K562 (cell line): ENCODE measurements around the gene TCF3. TPM values are rescaled to one million over a fixed set of nuclear protein-coding genes. Genes with fewer than 3 reads are reported as not detected.

Source experiments
- ATAC-seq: fragments of 200-7000 bp; cut with Tn5 transposase; 3 replicates; pipeline ENCODE4 v1.9.1; 2020; ENCODE audit warnings: moderate library complexity
- BruUV-seq: library from RNA; stranded (reverse); fragments of 400-500 nt; replicated peaks from 2 replicates; lab custom pipeline; 2021; lab: Mats Ljungman, UMichigan
- CTCF ChIA-PET: fragments of 300-600 bp; formaldehyde crosslinking; extraction: SDS; loops from one replicate; lab custom pipeline; 2021; ENCODE audit warnings: low intra/inter-chr PET ratio; lab: Yijun Ruan, JAX
- POLR2A ChIA-PET: fragments of 300-600, 350-650 bp; sonication (Branson Sonifier 250); formaldehyde crosslinking; extraction: SDS; loops from one replicate; lab custom pipeline; 2021; ENCODE audit warnings: antibody characterized with exemption, inconsistent platforms; lab: Yijun Ruan, JAX
- DNase-seq, 4 experiments: peaks; one replicate each; pipeline versions ENCODE4 v3.0.0 to v3.0.0-alpha.2; 2011 to 2018; ENCODE audit warnings: low spot score in 3 of 4, mixed read lengths in 3 of 4; ENCODE audit errors: extremely low read depth in 1 of 4
- FAIRE-seq: peaks from 2 replicates; lab custom pipeline; 2011; peaks lifted over from hg19 to GRCh38; lab: Jason Lieb, UNC
- H2AFZ ChIP-seq: 2 replicates; pipeline ENCODE4 v1.6.0; 2011; ENCODE audit warnings: low read depth, low read length, control low read depth, inconsistent platforms
- H3K27ac ChIP-seq: fragments of 200-600 bp; 3 replicates; pipeline ENCODE4 v1.8.0; 2011; ENCODE audit warnings: low read depth, mild to moderate bottlenecking, control low read depth, inconsistent platforms, low read length, moderate library complexity, mixed read lengths; ENCODE audit errors: extremely low read depth
- H3K27me3 ChIP-seq, 2 experiments: fragments of 300-600 bp in 1 of 2; 2 replicates in 1 of 2; 3 replicates in 1 of 2; pipeline versions ENCODE4 v1.6.0 to v1.8.0; 2011; ENCODE audit warnings: inconsistent platforms in 2 of 2, low read length in 2 of 2, mild to moderate bottlenecking in 1 of 2, mixed read lengths in 1 of 2, moderate library complexity in 1 of 2; ENCODE audit not compliant: control insufficient read depth in 2 of 2, insufficient read depth in 2 of 2
- H3K36me3 ChIP-seq: fragments of 300-600 bp; 3 replicates; pipeline ENCODE4 v1.8.0; 2011; ENCODE audit warnings: mild to moderate bottlenecking, low read length, inconsistent platforms; ENCODE audit not compliant: control insufficient read depth, insufficient read depth
- H3K4me1 ChIP-seq, 2 experiments: fragments of 200-600 bp in 1 of 2; replicated peaks in 1 of 2; 2 replicates in 1 of 2; 3 replicates in 1 of 2; pipeline versions ENCODE4 v1.5.1 to v1.8.0; 2011; ENCODE audit warnings: inconsistent platforms in 2 of 2, low read length in 2 of 2, mild to moderate bottlenecking in 1 of 2, mixed read lengths in 1 of 2, moderate library complexity in 1 of 2; ENCODE audit not compliant: control insufficient read depth in 2 of 2, insufficient read depth in 2 of 2
- H3K4me2 ChIP-seq: 2 replicates; pipeline ENCODE4 v1.6.1; 2011; ENCODE audit warnings: low read length, control low read depth, inconsistent platforms, mixed read lengths; ENCODE audit not compliant: insufficient read depth
- H3K4me3 ChIP-seq: fragments of 200-600 bp; sonication (generic), shearing (Covaris generic); 2 replicates; pipeline ENCODE4 v1.5.1; 2016; ENCODE audit warnings: control low read depth, inconsistent platforms
- H3K79me2 ChIP-seq: fragments of 200-600 bp; 3 replicates; pipeline ENCODE4 v1.8.0; 2011; ENCODE audit warnings: low read length, inconsistent platforms; ENCODE audit not compliant: control insufficient read depth, insufficient read depth
- H3K9ac ChIP-seq, 2 experiments: 2 replicates each; pipeline versions ENCODE4 v1.6.0 to v1.6.1; 2011; ENCODE audit warnings: low read depth in 2 of 2, low read length in 2 of 2, control low read depth in 1 of 2, inconsistent platforms in 1 of 2, mild to moderate bottlenecking in 1 of 2, mixed read lengths in 1 of 2; ENCODE audit not compliant: insufficient read depth in 1 of 2
- H3K9me1 ChIP-seq: one replicate; pipeline ENCODE4 v1.6.0; 2011; ENCODE audit warnings: inconsistent platforms, mild to moderate bottlenecking, low read length, moderate library complexity; ENCODE audit not compliant: control insufficient read depth, insufficient read depth
- H3K9me3 ChIP-seq: replicated peaks from 2 replicates; pipeline ENCODE4 v1.5.1; 2011; ENCODE audit warnings: low read depth, low read length, inconsistent platforms; ENCODE audit not compliant: control insufficient read depth, insufficient read depth
- H4K20me1 ChIP-seq: replicated peaks from 2 replicates; pipeline ENCODE4 v1.6.1; 2011; ENCODE audit warnings: low read length, inconsistent platforms, mixed read lengths; ENCODE audit not compliant: control insufficient read depth, insufficient read depth
- FOXK1 ChIP-seq: sonication (generic); formaldehyde crosslinking; IDR thresholded peaks from 2 replicates; pipeline ENCODE4 v1.8.0; 2022; ENCODE audit warnings: missing genetic modification reagents, mild to moderate bottlenecking, borderline replicate concordance
- STAT5A ChIP-seq: IDR thresholded peaks from 2 replicates; pipeline ENCODE4 v1.6.1; 2012; ENCODE audit warnings: low read length, inconsistent platforms, borderline replicate concordance
- ZNF165 ChIP-seq: fragments of 250-450 bp; sonication (Bioruptor Pico); IDR thresholded peaks from 2 replicates; pipeline ENCODE4 v1.4.0; 2020; ENCODE audit warnings: borderline replicate concordance
- ZNF57 ChIP-seq: fragments of 450-650 bp; formaldehyde crosslinking; IDR thresholded peaks from 2 replicates; pipeline ENCODE4 v1.4.0; 2020; ENCODE audit warnings: mild to moderate bottlenecking, moderate library complexity
- ZZZ3 ChIP-seq: fragments of 450-650 bp; IDR thresholded peaks from 2 replicates; pipeline ENCODE4 v1.6.1; 2016; ENCODE audit warnings: antibody characterized with exemption, mild to moderate bottlenecking, moderate library complexity
- WGBS: fragments of 100-300 bp; shearing (Covaris generic); methylation state at CpG from one replicate; pipeline ENCODE4 v1.1.6; 2016; ENCODE audit warnings: low coverage, mixed read lengths; ENCODE audit not compliant: insufficient coverage; ENCODE audit errors: missing lambda C conversion rate; 5-methylcytosine and 5-hydroxymethylcytosine counted together
- in situ Hi-C: fragments of 300-500 bp; cut with MboI; formaldehyde crosslinking; loops from 4 replicates; pipeline ENCODE4 v1.15.0; 2018; ENCODE audit warnings: inconsistent platforms, mixed read lengths
- intact Hi-C: fragments of 100-400 bp; cut with micrococcal nuclease; formaldehyde crosslinking; loops from 2 replicates; pipeline ENCODE4 v1.14.2; 2022
- polyA plus RNA-seq, 8 experiments: library from polyadenylated mRNA; depleted of rRNA in 4 of 8; stranded (reverse) in 5 of 8; unstranded in 3 of 8; fragments of >200 nt; fragmentation: Nextera tagmentation in 2 of 8; fragmentation: Illumina TruSeq in 1 of 8; extraction: Ambion mirVana in 2 of 8; extraction: Trizol in 1 of 8; gene quantifications; 2 replicates each; pipeline versions ENCODE4 v1.2.1 to v1.2.3, GENCODE V29; 2011 to 2014; ENCODE audit warnings: inconsistent platforms in 1 of 8, missing spikeins in 1 of 8
- total RNA-seq, 7 experiments: library from RNA; depleted of rRNA in 6 of 7; stranded (reverse); fragments of >200 nt in 6 of 7; fragmentation: Illumina TruSeq in 2 of 7; extraction: Trizol in 2 of 7; gene quantifications; 2 replicates each; pipeline versions ENCODE4 v1.2.1 to v1.2.3, GENCODE V29; 2011 to 2021; ENCODE audit warnings: low replicate concordance in 1 of 7
- TF ChIP-seq, protein P1 (sequence below): fragments of 200-800 bp; sonication (Bioruptor generic); IDR thresholded peaks from 2 replicates; pipeline ENCODE4 v1.6.1; 2017; ENCODE audit warnings: missing genetic modification characterization, missing compliant biosample characterization
- TF ChIP-seq, protein P2 (sequence below): fragments of 200-800 bp; sonication (Bioruptor generic); IDR thresholded peaks from 2 replicates; pipeline ENCODE4 v1.6.1; 2016; ENCODE audit warnings: missing genetic modification characterization, missing compliant biosample characterization

Gene TCF3
- total and polyA plus RNA-seq, 9 of the 15 experiments (the other 6 are each of a cell fraction or from before 2014, with no cell fraction given), result 5.6 to 259 (median 84.0) TPM

DNA sequence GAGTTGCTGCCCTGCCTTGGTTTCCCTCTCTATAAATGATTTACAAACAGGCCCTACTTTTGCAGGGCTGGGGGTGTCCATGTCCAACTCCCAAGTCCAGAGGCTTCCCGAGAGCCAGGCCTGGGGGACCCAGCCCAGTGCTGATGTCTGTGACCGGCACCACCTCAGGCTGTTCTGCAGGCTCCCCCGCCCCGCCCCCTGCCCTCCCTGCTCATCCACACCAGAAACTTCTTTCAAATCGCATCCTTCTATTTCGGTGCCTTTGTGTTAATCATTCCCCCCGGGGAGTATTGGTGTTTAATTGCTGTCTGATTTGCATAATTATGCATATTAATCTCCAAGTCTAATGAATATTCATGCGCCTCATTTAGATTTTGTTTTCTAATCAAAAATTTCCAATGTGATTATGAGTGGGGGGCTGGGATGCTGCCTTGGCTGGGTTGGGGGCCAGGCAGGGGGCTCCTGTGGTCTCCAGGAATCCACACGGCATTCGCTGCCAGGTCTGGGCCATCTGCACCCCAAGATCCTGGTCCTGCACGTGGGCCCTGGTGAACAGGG is 19.1 kb downstream of the TCF3 start (continued):
- TF ChIP-seq, protein P1, sequence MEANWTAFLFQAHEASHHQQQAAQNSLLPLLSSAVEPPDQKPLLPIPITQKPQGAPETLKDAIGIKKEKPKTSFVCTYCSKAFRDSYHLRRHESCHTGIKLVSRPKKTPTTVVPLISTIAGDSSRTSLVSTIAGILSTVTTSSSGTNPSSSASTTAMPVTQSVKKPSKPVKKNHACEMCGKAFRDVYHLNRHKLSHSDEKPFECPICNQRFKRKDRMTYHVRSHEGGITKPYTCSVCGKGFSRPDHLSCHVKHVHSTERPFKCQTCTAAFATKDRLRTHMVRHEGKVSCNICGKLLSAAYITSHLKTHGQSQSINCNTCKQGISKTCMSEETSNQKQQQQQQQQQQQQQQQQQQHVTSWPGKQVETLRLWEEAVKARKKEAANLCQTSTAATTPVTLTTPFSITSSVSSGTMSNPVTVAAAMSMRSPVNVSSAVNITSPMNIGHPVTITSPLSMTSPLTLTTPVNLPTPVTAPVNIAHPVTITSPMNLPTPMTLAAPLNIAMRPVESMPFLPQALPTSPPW (CRISPR knock-in tag), result peak; percentile 59
- TF ChIP-seq ZNF165 (no peak), ZZZ3 (no peak), FOXK1 (no peak), ZNF57 (CRISPR knock-in tag) (no peak), STAT5A (no peak)

DNA sequence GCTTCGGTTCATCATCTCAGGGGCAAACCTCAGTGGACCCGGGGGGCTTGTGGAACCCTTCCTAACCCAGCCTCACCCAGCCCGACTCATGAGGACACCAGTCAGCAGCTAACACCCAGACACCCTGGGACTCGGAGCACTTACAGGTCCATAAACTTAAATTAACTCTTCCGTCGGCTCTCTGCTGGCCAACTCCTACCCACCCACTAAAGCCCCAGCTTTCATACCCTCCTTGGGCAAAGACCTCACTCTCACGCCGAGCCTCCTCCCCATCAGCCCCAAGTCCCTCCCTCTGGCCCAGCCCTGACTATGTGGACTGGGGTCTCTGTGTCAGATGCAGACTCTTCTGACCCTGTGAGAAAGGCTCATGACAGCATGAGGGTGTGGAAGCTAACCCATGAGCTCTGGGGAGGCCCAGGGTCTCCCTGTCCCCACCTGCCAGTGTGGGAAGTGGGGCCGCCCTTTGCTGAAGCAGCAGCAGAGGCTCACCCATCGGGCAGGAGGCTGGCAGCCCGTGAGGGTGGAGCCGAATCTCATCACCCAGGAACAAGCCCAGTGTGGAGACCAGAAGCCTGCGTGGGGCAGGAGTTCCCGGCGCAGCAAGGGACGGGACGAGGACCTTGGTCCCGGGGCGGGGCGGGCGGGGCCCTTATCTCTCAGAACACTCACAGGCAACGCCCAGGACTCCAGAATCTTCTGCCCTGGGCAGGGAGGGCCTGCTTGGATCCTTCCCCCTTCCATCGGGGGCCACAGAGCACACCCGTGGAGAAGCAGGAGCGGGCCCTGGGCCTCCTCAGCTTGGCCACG is 19.8 kb downstream of the TCF3 start:
- peak overlapping the region; percentile 73 for H3K4me2 ChIP-seq
- ChIA-PET POLR2A (interaction anchor here (0.5 to 1.1 kb wide), 4 partner anchors 9 to 111 kb away, joined by 3 to 4 read pairs (median 3); no protein-coding TSS in a partner anchor), CTCF (interaction anchor here (0.6 kb wide), 1 partner anchor 11 kb away, joined by 3 read pairs; no protein-coding TSS in a partner anchor)
- intact Hi-C loops (no loop called here), in situ Hi-C loops (no loop called here)
- H2AFZ ChIP-seq, result peak overlapping the region; percentile 52; the same call in 1 of the 2 replicates
- H3K4me1 ChIP-seq, result peaks cover 19 to 67% of the 10 kb centered on the region in 2 experiments
- peak; percentile 91 for FAIRE-seq
- no peaks in the 10 kb centered on the region; the same call in 1 of the 2 replicates for H3K9me3 ChIP-seq
- no peaks in the 10 kb centered on the region for H4K20me1 ChIP-seq
- no peaks in the 10 kb centered on the region for H3K27me3 ChIP-seq
- H3K9me1 ChIP-seq, result peaks cover 5% of the 10 kb centered on the region
- peak; percentile 99 for ATAC-seq
- DNase-seq, result peak; percentile 90 to 95 (median 92)
- H3K4me3 ChIP-seq, result peak overlapping the region; percentile 17; the same call in 1 of the 2 replicates
- H3K79me2 ChIP-seq, result peaks cover 70% of the 10 kb centered on the region
- 36% methylated on average over 21 of the region's 26 CpGs for WGBS
- peaks cover 76% of the 10 kb centered on the region for H3K36me3 ChIP-seq
- no TSS peak for BruUV-seq
- H3K9ac ChIP-seq, result peak overlapping the region; percentile 48 to 88
- H3K27ac ChIP-seq, result peak overlapping the region; percentile 74
- TF ChIP-seq, protein P2, sequence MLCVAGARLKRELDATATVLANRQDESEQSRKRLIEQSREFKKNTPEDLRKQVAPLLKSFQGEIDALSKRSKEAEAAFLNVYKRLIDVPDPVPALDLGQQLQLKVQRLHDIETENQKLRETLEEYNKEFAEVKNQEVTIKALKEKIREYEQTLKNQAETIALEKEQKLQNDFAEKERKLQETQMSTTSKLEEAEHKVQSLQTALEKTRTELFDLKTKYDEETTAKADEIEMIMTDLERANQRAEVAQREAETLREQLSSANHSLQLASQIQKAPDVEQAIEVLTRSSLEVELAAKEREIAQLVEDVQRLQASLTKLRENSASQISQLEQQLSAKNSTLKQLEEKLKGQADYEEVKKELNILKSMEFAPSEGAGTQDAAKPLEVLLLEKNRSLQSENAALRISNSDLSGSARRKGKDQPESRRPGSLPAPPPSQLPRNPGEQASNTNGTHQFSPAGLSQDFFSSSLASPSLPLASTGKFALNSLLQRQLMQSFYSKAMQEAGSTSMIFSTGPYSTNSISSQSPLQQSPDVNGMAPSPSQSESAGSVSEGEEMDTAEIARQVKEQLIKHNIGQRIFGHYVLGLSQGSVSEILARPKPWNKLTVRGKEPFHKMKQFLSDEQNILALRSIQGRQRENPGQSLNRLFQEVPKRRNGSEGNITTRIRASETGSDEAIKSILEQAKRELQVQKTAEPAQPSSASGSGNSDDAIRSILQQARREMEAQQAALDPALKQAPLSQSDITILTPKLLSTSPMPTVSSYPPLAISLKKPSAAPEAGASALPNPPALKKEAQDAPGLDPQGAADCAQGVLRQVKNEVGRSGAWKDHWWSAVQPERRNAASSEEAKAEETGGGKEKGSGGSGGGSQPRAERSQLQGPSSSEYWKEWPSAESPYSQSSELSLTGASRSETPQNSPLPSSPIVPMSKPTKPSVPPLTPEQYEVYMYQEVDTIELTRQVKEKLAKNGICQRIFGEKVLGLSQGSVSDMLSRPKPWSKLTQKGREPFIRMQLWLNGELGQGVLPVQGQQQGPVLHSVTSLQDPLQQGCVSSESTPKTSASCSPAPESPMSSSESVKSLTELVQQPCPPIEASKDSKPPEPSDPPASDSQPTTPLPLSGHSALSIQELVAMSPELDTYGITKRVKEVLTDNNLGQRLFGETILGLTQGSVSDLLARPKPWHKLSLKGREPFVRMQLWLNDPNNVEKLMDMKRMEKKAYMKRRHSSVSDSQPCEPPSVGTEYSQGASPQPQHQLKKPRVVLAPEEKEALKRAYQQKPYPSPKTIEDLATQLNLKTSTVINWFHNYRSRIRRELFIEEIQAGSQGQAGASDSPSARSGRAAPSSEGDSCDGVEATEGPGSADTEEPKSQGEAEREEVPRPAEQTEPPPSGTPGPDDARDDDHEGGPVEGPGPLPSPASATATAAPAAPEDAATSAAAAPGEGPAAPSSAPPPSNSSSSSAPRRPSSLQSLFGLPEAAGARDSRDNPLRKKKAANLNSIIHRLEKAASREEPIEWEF (CRISPR knock-in tag), result no peak
